GM12864 (cell line): Measurements from ENCODE around the gene ACE.

Experiments used
- DNase-seq: peaks from one replicate; pipeline ENCODE4 v3.0.0-alpha.2; 2011; ENCODE audit warnings: low read depth
- H3K4me3 ChIP-seq: 2 replicates; pipeline ENCODE4 v1.5.1; 2011; ENCODE audit warnings: mild to moderate bottlenecking, low read depth, low read length, control low read depth
- TF ChIP-seq, protein P1 (sequence below): IDR thresholded peaks from 2 replicates; pipeline ENCODE4 v1.5.1; 2011; ENCODE audit warnings: low read depth, mild to moderate bottlenecking, moderate library complexity, low read length, control low read depth, inconsistent platforms; ENCODE audit errors: missing control alignments

ACE gene

GRCh38 chr17:63480826-63481487 is 4.1 kb downstream of the ACE start:
- TF ChIP-seq, protein P1, sequence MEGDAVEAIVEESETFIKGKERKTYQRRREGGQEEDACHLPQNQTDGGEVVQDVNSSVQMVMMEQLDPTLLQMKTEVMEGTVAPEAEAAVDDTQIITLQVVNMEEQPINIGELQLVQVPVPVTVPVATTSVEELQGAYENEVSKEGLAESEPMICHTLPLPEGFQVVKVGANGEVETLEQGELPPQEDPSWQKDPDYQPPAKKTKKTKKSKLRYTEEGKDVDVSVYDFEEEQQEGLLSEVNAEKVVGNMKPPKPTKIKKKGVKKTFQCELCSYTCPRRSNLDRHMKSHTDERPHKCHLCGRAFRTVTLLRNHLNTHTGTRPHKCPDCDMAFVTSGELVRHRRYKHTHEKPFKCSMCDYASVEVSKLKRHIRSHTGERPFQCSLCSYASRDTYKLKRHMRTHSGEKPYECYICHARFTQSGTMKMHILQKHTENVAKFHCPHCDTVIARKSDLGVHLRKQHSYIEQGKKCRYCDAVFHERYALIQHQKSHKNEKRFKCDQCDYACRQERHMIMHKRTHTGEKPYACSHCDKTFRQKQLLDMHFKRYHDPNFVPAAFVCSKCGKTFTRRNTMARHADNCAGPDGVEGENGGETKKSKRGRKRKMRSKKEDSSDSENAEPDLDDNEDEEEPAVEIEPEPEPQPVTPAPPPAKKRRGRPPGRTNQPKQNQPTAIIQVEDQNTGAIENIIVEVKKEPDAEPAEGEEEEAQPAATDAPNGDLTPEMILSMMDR, result no peak
- no peak for DNase-seq

GRCh38 chr17:63481488-63481870 is 4.6 kb downstream of the ACE start:
- TF ChIP-seq, protein P1, result no peak
- no peak for DNase-seq
- no peak overlapping the region for H3K4me3 ChIP-seq

More at GRCh38 chr17:63480826-63481487, 4.1 kb downstream of the ACE start:
- H3K4me3 ChIP-seq, result no peak overlapping the region

DNA sequence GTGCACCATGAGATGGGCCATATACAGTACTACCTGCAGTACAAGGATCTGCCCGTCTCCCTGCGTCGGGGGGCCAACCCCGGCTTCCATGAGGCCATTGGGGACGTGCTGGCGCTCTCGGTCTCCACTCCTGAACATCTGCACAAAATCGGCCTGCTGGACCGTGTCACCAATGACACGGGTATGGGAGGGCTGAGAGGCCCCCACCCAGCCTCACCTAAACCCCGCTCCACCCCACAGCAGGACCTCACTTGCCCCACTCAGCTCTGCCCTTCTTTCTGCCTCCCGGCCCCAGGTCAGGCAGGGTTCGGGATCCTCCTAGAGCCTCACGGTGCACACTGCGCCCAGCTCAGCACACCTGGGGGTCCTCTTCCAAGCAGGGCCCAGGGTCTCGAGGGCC is 5.6 kb downstream of the ACE start:
- H3K4me3 ChIP-seq, result no peak overlapping the region
- TF ChIP-seq, protein P1, result no peak
- DNase-seq, result no peak

GRCh38 chr17:63483038-63483437 is 6.2 kb downstream of the ACE start:
- TF ChIP-seq, protein P1, result no peak
- no peak overlapping the region for H3K4me3 ChIP-seq
- DNase-seq, result no peak

DNA sequence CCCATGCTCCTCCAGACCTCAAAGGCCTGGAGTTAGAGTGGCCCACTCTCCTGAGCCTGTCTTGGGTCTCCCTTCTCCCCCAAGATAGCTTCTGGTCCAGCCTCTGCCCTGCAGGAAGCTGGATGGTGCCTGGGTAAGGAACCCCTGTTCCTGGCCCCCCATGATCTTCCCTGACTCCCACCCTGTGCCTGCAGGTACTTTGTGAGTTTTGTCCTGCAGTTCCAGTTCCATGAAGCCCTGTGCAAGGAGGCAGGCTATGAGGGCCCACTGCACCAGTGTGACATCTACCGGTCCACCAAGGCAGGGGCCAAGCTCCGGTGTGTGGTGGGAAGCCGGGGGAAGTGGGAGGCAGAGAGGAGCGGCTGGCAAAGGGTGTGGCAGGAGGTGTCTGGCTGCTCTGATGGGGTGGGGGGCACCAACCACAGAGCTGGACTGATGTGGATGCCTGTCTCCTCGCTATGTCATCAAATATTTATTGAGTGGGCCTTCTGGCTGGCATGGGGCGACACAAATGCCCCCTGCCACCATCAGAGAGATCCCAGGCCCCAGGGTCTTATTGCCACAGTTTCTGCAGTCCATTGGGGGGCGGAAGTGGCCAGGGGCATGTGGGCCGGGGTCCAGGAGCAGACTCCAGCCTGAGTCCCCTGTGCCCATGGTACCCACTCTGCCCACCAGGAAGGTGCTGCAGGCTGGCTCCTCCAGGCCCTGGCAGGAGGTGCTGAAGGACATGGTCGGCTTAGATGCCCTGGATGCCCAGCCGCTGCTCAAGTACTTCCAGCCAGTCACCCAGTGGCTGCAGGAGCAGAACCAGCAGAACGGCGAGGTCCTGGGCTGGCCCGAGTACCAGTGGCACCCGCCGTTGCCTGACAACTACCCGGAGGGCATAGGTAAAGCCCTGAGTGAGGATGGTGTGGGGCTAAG is 7.1 kb downstream of the ACE start:
- H3K4me3 ChIP-seq, result no peak overlapping the region
- TF ChIP-seq, protein P1, result no peak
- no peak for DNase-seq

- TF ChIP-seq, protein P1, result no peak
- no peak overlapping the region for H3K4me3 ChIP-seq
- no peak for DNase-seq
Measured at GRCh38 chr17:63486317-63487013, 9.6 kb downstream of the ACE start.
